AG09309 (cell line): ENCODE measurements around the gene TXNRD2.
"Not testable (repeated sequence)": the region's sequence is repeated elsewhere in the genome, so short reads cannot be mapped to it uniquely, and the experiment has no call there.

ENCODE experiments used
- DNase-seq: peaks from one replicate; pipeline ENCODE4 v3.0.0-alpha.2; 2010; ENCODE audit warnings: low read depth
- H3K4me3 ChIP-seq: 2 replicates; pipeline ENCODE4 v1.5.1; 2011; ENCODE audit warnings: mild to moderate bottlenecking, low read depth, low read length, moderate library complexity; ENCODE audit not compliant: control insufficient read depth
- CTCF ChIP-seq: IDR thresholded peaks from 2 replicates; pipeline ENCODE4 v1.5.1; 2011; ENCODE audit warnings: mild to moderate bottlenecking, low read depth, low read length, inconsistent platforms; ENCODE audit not compliant: insufficient read depth, control insufficient read depth; ENCODE audit errors: missing control alignments

The TXNRD2 gene

GRCh38 chr22:19928207-19928606, 13.4 kb downstream of the TXNRD2 start:
- no peak for DNase-seq
- TF ChIP-seq CTCF, result no peak
- H3K4me3 ChIP-seq, result no peak overlapping the region

GRCh38 chr22:19927696-19928095, 13.9 kb downstream of the TXNRD2 start:
- DNase-seq, result no peak
- no peak for TF ChIP-seq CTCF
- H3K4me3 ChIP-seq, result no peak overlapping the region

GRCh38 chr22:19926028-19926427, 15.6 kb downstream of the TXNRD2 start:
- DNase-seq, H3K4me3 ChIP-seq: not testable (repeated sequence)

GRCh38 chr22:19923914-19924513, 17.6 kb downstream of the TXNRD2 start:
- DNase-seq, result no peak
- no peak overlapping the region for H3K4me3 ChIP-seq
- TF ChIP-seq CTCF, result no peak

- no peak for TF ChIP-seq CTCF
- no peak overlapping the region for H3K4me3 ChIP-seq
- no peak for DNase-seq
These were observed 20.0 kb downstream of the TXNRD2 start for GRCh38 chr22:19921544-19922081.

GRCh38 chr22:19919701-19920363, 21.8 kb downstream of the TXNRD2 start:
- H3K4me3 ChIP-seq, result no peak overlapping the region
- no peak for TF ChIP-seq CTCF
- no peak for DNase-seq

- H3K4me3 ChIP-seq, result no peak overlapping the region
- TF ChIP-seq CTCF, result no peak
- no peak for DNase-seq
These were observed 23.1 kb downstream of the TXNRD2 start for GRCh38 chr22:19918332-19919106.
